ENCODE data around the gene EVI5. TPM values are rescaled to one million over a fixed set of nuclear protein-coding genes. Genes with fewer than 3 reads are reported as not detected.

Gene EVI5
- total RNA-seq, 1 experiment from 2014 or later, result 31.2 TPM

DNA sequence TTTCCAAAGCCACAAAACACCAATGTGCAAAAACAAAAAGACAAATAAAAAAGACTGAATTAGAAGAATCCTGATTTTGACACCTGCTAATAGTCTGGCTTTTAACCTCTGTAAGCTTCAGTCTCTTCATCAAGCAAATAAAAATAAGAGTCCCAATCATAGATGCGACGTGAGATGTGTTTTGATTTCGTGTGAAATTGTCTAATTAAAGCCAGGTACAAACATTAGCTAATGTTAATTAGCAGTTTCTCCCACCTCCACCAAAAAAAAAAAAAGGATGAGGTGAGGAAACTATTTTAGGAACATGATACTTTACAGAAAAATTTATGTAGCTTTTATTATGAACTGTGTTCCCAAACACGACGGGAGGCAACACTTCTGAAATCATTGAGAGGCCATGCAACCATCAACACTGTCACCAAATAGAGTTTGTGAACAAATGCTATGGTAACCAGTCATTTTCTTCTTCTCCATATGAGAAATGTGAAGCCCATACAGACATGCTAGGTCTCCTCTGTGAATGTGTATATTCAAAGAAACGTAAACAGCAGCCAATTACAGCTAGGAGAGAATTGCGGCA is 6.7 kb upstream of the EVI5 start:
- Histone ChIP-seq H3K4me1 (peaks cover 5% of the 10 kb centered on the region; the same call in 1 of the 2 replicates), H3K9me3 (no peaks in the 10 kb centered on the region), H3K27me3 (replicated peaks; ENCODE audit: control insufficient read depth, insufficient read depth, low read length) (no peaks in the 10 kb centered on the region), H3K4me3 (ENCODE audit: low read depth, low read length) (no peak overlapping the region), H3K36me3 (ENCODE audit: control insufficient read depth, insufficient read depth, low read length) (no peaks in the 10 kb centered on the region)
- no peaks in the 10 kb centered on the region for H3K27me3 Mint-ChIP-seq (ENCODE audit: insufficient read depth, unreplicated experiment)
- no peak overlapping the region for H3K4me3 Mint-ChIP-seq (ENCODE audit: unreplicated experiment)
- intact Hi-C loops (cut with micrococcal nuclease; ENCODE audit: unreplicated experiment), result no loop called here
- no peaks in the 10 kb centered on the region for H3K9me3 Mint-ChIP-seq (ENCODE audit: unreplicated experiment)
- no peaks in the 10 kb centered on the region for H3K36me3 Mint-ChIP-seq (ENCODE audit: insufficient read depth, unreplicated experiment)
- peaks cover 3% of the 10 kb centered on the region for H3K4me1 Mint-ChIP-seq (ENCODE audit: low read depth, unreplicated experiment)
- POLR2A ChIA-PET, result no interaction called here
- H3K27ac Mint-ChIP-seq (ENCODE audit: unreplicated experiment), result no peak overlapping the region
- CTCF ChIA-PET, result no interaction called here
- TF ChIP-seq, protein P1, sequence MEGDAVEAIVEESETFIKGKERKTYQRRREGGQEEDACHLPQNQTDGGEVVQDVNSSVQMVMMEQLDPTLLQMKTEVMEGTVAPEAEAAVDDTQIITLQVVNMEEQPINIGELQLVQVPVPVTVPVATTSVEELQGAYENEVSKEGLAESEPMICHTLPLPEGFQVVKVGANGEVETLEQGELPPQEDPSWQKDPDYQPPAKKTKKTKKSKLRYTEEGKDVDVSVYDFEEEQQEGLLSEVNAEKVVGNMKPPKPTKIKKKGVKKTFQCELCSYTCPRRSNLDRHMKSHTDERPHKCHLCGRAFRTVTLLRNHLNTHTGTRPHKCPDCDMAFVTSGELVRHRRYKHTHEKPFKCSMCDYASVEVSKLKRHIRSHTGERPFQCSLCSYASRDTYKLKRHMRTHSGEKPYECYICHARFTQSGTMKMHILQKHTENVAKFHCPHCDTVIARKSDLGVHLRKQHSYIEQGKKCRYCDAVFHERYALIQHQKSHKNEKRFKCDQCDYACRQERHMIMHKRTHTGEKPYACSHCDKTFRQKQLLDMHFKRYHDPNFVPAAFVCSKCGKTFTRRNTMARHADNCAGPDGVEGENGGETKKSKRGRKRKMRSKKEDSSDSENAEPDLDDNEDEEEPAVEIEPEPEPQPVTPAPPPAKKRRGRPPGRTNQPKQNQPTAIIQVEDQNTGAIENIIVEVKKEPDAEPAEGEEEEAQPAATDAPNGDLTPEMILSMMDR (IDR thresholded peaks at IDR 0.05; ENCODE audit: insufficient read depth in 1 of 2, low read depth in 1 of 2, low read length in 1 of 2, severe bottlenecking in 1 of 2, unreplicated experiment in 1 of 2), result no peak
- no peak for DNase-seq
- BruUV-seq (replicated peaks), result no TSS peak

DNA sequence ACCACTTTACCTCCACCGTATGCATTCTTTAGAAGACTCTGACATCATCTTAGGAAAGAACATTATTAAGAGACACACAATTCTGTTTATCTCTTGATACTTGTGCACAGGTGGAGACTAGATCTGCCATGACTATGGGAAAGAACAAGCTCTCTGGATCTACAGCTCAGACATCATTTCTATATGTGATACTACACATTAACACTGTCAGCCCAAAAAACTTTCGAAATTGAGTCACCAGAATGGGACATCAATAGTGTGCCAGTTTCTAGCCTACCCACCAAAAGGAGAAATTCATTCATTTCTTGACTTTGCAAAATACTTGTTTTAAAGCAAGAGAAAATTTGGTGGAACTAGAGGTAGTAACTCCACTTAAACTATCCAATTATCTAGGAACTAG is 6.0 kb upstream of the EVI5 start:
- DNase-seq, result no peak
- Mint-ChIP-seq H3K4me3 (ENCODE audit: unreplicated experiment) (no peak overlapping the region), H3K36me3 (ENCODE audit: insufficient read depth, unreplicated experiment) (no peaks in the 10 kb centered on the region), H3K27ac (ENCODE audit: unreplicated experiment) (no peak overlapping the region), H3K4me1 (ENCODE audit: low read depth, unreplicated experiment) (peaks cover 7% of the 10 kb centered on the region), H3K9me3 (ENCODE audit: unreplicated experiment) (no peaks in the 10 kb centered on the region), H3K27me3 (ENCODE audit: insufficient read depth, unreplicated experiment) (no peaks in the 10 kb centered on the region)
- no peaks in the 10 kb centered on the region for H3K36me3 ChIP-seq (ENCODE audit: control insufficient read depth, insufficient read depth, low read length)
- peaks cover 5% of the 10 kb centered on the region; the same call in 1 of the 2 replicates for H3K4me1 ChIP-seq
- intact Hi-C loops (cut with micrococcal nuclease; ENCODE audit: unreplicated experiment), result no loop called here
- POLR2A ChIA-PET, result no interaction called here
- BruUV-seq (replicated peaks), result no TSS peak
- no peak overlapping the region for H3K4me3 ChIP-seq (ENCODE audit: low read depth, low read length)
- TF ChIP-seq, protein P1 (IDR thresholded peaks at IDR 0.05; ENCODE audit: insufficient read depth in 1 of 2, low read depth in 1 of 2, low read length in 1 of 2, severe bottlenecking in 1 of 2, unreplicated experiment in 1 of 2), result no peak
- no peaks in the 10 kb centered on the region for H3K9me3 ChIP-seq
- CTCF ChIA-PET, result no interaction called here
- H3K27me3 ChIP-seq (replicated peaks; ENCODE audit: control insufficient read depth, insufficient read depth, low read length), result no peaks in the 10 kb centered on the region

DNA sequence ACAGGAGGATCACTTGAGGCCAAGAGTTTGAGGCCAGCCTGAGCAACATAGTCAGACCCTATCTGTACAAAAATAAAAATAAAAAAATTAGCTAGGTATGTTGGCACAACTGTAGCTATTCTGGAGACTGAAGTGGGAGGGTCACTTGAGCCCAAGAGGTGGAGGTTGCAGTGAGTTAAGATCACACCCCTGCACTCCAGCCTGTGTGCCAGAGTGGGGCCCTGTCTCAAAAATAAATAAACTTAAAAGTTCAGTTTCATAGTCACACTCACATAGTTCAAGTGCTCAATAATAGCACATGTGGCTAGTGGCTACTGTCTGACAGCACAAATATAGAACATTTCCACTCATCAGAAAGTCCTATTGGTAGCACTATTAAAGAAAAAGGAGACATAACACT is 5.2 kb upstream of the EVI5 start:
- POLR2A ChIA-PET, result no interaction called here
- Mint-ChIP-seq H3K36me3 (ENCODE audit: insufficient read depth, unreplicated experiment) (peaks cover 4% of the 10 kb centered on the region), H3K4me1 (ENCODE audit: low read depth, unreplicated experiment) (peaks cover 7% of the 10 kb centered on the region), H3K27ac (ENCODE audit: unreplicated experiment) (no peak overlapping the region), H3K4me3 (ENCODE audit: unreplicated experiment) (no peak overlapping the region), H3K9me3 (ENCODE audit: unreplicated experiment) (no peaks in the 10 kb centered on the region), H3K27me3 (ENCODE audit: insufficient read depth, unreplicated experiment) (no peaks in the 10 kb centered on the region)
- H3K9me3 ChIP-seq, result no peaks in the 10 kb centered on the region
- TF ChIP-seq, protein P1 (IDR thresholded peaks at IDR 0.05; ENCODE audit: insufficient read depth in 1 of 2, low read depth in 1 of 2, low read length in 1 of 2, severe bottlenecking in 1 of 2, unreplicated experiment in 1 of 2), result no peak
- H3K36me3 ChIP-seq (ENCODE audit: control insufficient read depth, insufficient read depth, low read length), result no peaks in the 10 kb centered on the region
- DNase-seq, result no peak
- H3K27me3 ChIP-seq (replicated peaks; ENCODE audit: control insufficient read depth, insufficient read depth, low read length), result no peaks in the 10 kb centered on the region
- CTCF ChIA-PET, result no interaction called here
- intact Hi-C loops (cut with micrococcal nuclease; ENCODE audit: unreplicated experiment), result no loop called here
- no TSS peak for BruUV-seq (replicated peaks)
- H3K4me1 ChIP-seq, result peaks cover 5% of the 10 kb centered on the region; the same call in 1 of the 2 replicates
- no peak overlapping the region for H3K4me3 ChIP-seq (ENCODE audit: low read depth, low read length)

Data from Caco-2 (cell line).